ENCODE measurements around the gene UNC93B1.

GRCh38 chr11:68026391-68027105 lies 22.7 kb upstream of the UNC93B1 start:
- TF ChIP-seq RAD21 (conservative IDR thresholded peaks at IDR 0.05 in 1 of 2, IDR thresholded peaks at IDR 0.05 in 1 of 2) (no peak), CTCF (IDR thresholded peaks at IDR 0.05) (no peak), PBX3 (IDR thresholded peaks at IDR 0.05) (no peak), SMC3 (IDR thresholded peaks at IDR 0.05) (no peak)

All from A549 (cell line).